HCT116 (cell line): ENCODE measurements around the gene PLCB1. TPM values are rescaled to one million over a fixed set of nuclear protein-coding genes. Genes with fewer than 3 reads are reported as not detected.

Experiments used
- ATAC-seq: fragments of 200-7000 bp; cut with Tn5 transposase; 2 replicates; pipeline ENCODE4 v1.9.1; 2020; ENCODE audit warnings: mild to moderate bottlenecking, moderate library complexity
- BruUV-seq: library from RNA; stranded (reverse); fragments of 400-500 nt; replicated peaks from 2 replicates; lab custom pipeline; 2021; lab: Mats Ljungman, UMichigan
- CTCF ChIA-PET: fragments of 300-600 bp; sonication (Branson Sonifier 250); formaldehyde crosslinking; loops from one replicate; lab custom pipeline; 2021; ENCODE audit warnings: antibody characterized with exemption; lab: Charles Lee
- POLR2A ChIA-PET: fragments of 300-600, 350-600 bp; sonication (Branson Sonifier 250); formaldehyde crosslinking; loops from one replicate; lab custom pipeline; 2021; ENCODE audit warnings: antibody characterized with exemption; lab: Charles Lee
- RAD21 ChIA-PET, 2 experiments: fragments of 300-600 bp; sonication (Branson Sonifier 250); formaldehyde crosslinking; loops; one replicate each; lab custom pipeline; 2023; ENCODE audit warnings: low total read pairs in 2 of 2; ENCODE audit not compliant: uncharacterized antibody in 2 of 2, unreplicated experiment in 2 of 2, low non-redundant PET in 1 of 2; lab: Charles Lee
- DNase-seq: peaks from one replicate; pipeline ENCODE4 v3.0.0-alpha.2; 2010; ENCODE audit warnings: low read depth, low spot score
- H2AFZ ChIP-seq: fragments of 200-600 bp; shearing (Covaris generic), sonication (generic); 2 replicates; pipeline ENCODE4 v1.6.1; 2017; ENCODE audit warnings: low read depth, mixed run types, mixed read lengths, antibody characterized with exemption, low read length; ENCODE audit not compliant: poor library complexity, severe bottlenecking
- H3K27ac ChIP-seq: 2 replicates; pipeline ENCODE4 v1.5.1; 2012; ENCODE audit warnings: low read depth, low read length
- H3K27me3 ChIP-seq: fragments of 200-600 bp; sonication (generic); 2 replicates; pipeline ENCODE4 v1.6.1; 2016; ENCODE audit warnings: mixed run types, low read length, mixed read lengths; ENCODE audit not compliant: insufficient read depth
- H3K36me3 ChIP-seq, 2 experiments: fragments of 200-500 bp in 1 of 2; fragments of 200-600 bp in 1 of 2; sonication (Bioruptor generic) in 1 of 2; sonication (generic) in 1 of 2; 2 replicates each; pipeline versions ENCODE4 v1.5.1 to v1.6.1; 2014 to 2016; ENCODE audit warnings: low read length in 2 of 2, inconsistent platforms in 1 of 2, mixed read lengths in 1 of 2, mixed run types in 1 of 2; ENCODE audit not compliant: insufficient read depth in 2 of 2, control insufficient read depth in 1 of 2
- H3K4me1 ChIP-seq, 2 experiments: fragments of 200-600 bp in 1 of 2; sonication (generic) in 1 of 2; 2 replicates each; pipeline versions ENCODE4 v1.5.1 to v1.6.1; 2012 to 2017; ENCODE audit warnings: low read length in 2 of 2, inconsistent platforms in 1 of 2, mild to moderate bottlenecking in 1 of 2, mixed read lengths in 1 of 2, mixed run types in 1 of 2, moderate library complexity in 1 of 2; ENCODE audit not compliant: insufficient read depth in 2 of 2, control insufficient read depth in 1 of 2
- H3K4me2 ChIP-seq: fragments of 200-600 bp; sonication (generic); 2 replicates; pipeline ENCODE4 v1.6.1; 2017; ENCODE audit warnings: mixed run types, low read length, mixed read lengths
- H3K4me3 ChIP-seq, 2 experiments: fragments of 200-600 bp in 1 of 2; sonication (generic) in 1 of 2; replicated peaks in 1 of 2; 2 replicates each; pipeline ENCODE4 v1.5.1; 2011 to 2016; ENCODE audit warnings: low read length in 2 of 2, control low read depth in 1 of 2, low read depth in 1 of 2, mild to moderate bottlenecking in 1 of 2, mixed read lengths in 1 of 2, mixed run types in 1 of 2
- H3K79me2 ChIP-seq: fragments of 200-600 bp; sonication (generic); 2 replicates; pipeline ENCODE4 v1.6.1; 2017; ENCODE audit warnings: mild to moderate bottlenecking, mixed run types, low read length, moderate library complexity, mixed read lengths; ENCODE audit not compliant: insufficient read depth
- H3K9ac ChIP-seq: fragments of 200-600 bp; sonication (generic); 2 replicates; pipeline ENCODE4 v1.6.1; 2016; ENCODE audit warnings: low read length, mixed read lengths
- H3K9me2 ChIP-seq: fragments of 200-600 bp; sonication (generic), shearing (Covaris generic); 2 replicates; pipeline ENCODE4 v1.6.1; 2017; ENCODE audit warnings: mixed run types, mild to moderate bottlenecking, moderate library complexity; ENCODE audit not compliant: insufficient read depth
- H3K9me3 ChIP-seq, 2 experiments: fragments of 200-500 bp in 1 of 2; fragments of 200-600 bp in 1 of 2; sonication (Bioruptor generic) in 1 of 2; sonication (generic) in 1 of 2; 2 replicates each; pipeline ENCODE4 v1.6.1; 2014 to 2017; ENCODE audit warnings: low read length in 2 of 2, mixed read lengths in 2 of 2, inconsistent platforms in 1 of 2, low read depth in 1 of 2, mild to moderate bottlenecking in 1 of 2, mixed run types in 1 of 2, moderate library complexity in 1 of 2; ENCODE audit not compliant: control insufficient read depth in 1 of 2, insufficient read depth in 1 of 2
- H4K20me1 ChIP-seq: fragments of 200-600 bp; sonication (generic), shearing (Covaris generic); 2 replicates; pipeline ENCODE4 v1.6.1; 2017; ENCODE audit warnings: mixed run types, mild to moderate bottlenecking, moderate library complexity; ENCODE audit not compliant: insufficient read depth
- CEBPB ChIP-seq: IDR thresholded peaks from 2 replicates; pipeline ENCODE4 v1.6.1; 2012; ENCODE audit warnings: low read depth
- EZH2phosphoT487 ChIP-seq: fragments of 200-600 bp; IDR thresholded peaks from 2 replicates; pipeline ENCODE4 v1.6.1; 2018; ENCODE audit warnings: antibody characterized with exemption, borderline replicate concordance
- SIN3A ChIP-seq: IDR thresholded peaks from 2 replicates; pipeline ENCODE4 v1.6.1; 2012; ENCODE audit warnings: low read depth
- SP1 ChIP-seq: IDR thresholded peaks from 2 replicates; pipeline ENCODE4 v1.6.1; 2012; ENCODE audit warnings: low read depth
- SRF ChIP-seq: IDR thresholded peaks from 2 replicates; pipeline ENCODE4 v1.6.1; 2012; ENCODE audit warnings: low read depth
- YY1 ChIP-seq: IDR thresholded peaks from 2 replicates; pipeline ENCODE4 v1.6.1; 2011; ENCODE audit warnings: low read length, low read depth, moderate library complexity, mild to moderate bottlenecking; ENCODE audit not compliant: insufficient replicate concordance; ENCODE audit errors: extremely low read depth
- intact Hi-C: fragments of 100-400 bp; cut with micrococcal nuclease; formaldehyde crosslinking; loops from 2 replicates; pipeline ENCODE4 v1.10.0; 2022
- total RNA-seq: library from RNA; stranded (reverse); gene quantifications from one replicate; pipeline ENCODE4 v1.2.1, GENCODE V29; 2021; ENCODE audit not compliant: unreplicated experiment

PLCB1 gene
- total RNA-seq, 1 experiment from 2014 or later = 15.8 TPM

- Histone ChIP-seq H3K4me3 (no peak overlapping the region), H2AFZ (no peak overlapping the region), H3K79me2 (no peaks in the 10 kb centered on the region), H3K9ac (no peak overlapping the region), H3K4me2 (no peak overlapping the region), H3K27ac (no peak overlapping the region), H3K36me3 (no peaks in the 10 kb centered on the region), H3K9me3 (no peaks in the 10 kb centered on the region), H4K20me1 (no peaks in the 10 kb centered on the region), H3K27me3 (no peaks in the 10 kb centered on the region), H3K9me2 (no peaks in the 10 kb centered on the region; the same call in 1 of the 2 replicates), H3K4me1 (no peaks in the 10 kb centered on the region)
- no peak for DNase-seq
- intact Hi-C loops = no loop called here
- TF ChIP-seq YY1 = no peak
- ChIA-PET CTCF (no interaction called here), RAD21 (no interaction called here), POLR2A (no interaction called here)
- BruUV-seq = no TSS peak
- no peak for ATAC-seq
Observed at GRCh38 chr20:8870652-8871051, 738.6 kb downstream of the PLCB1 start.

GRCh38 chr20:8874437-8874836 is 742.4 kb downstream of the PLCB1 start:
- H3K9me3 ChIP-seq = no peaks in the 10 kb centered on the region
- RAD21 ChIA-PET = no interaction called here
- CTCF ChIA-PET = no interaction called here

More at GRCh38 chr20:8874437-8874836, 742.4 kb downstream of the PLCB1 start:
- DNase-seq (no peak), ATAC-seq (no peak)
- Histone ChIP-seq H3K79me2 (no peaks in the 10 kb centered on the region), H4K20me1 (no peaks in the 10 kb centered on the region), H3K27me3 (no peaks in the 10 kb centered on the region), H3K9ac (no peak overlapping the region), H3K36me3 (no peaks in the 10 kb centered on the region), H3K27ac (no peak overlapping the region), H3K4me1 (no peaks in the 10 kb centered on the region), H3K9me2 (no peaks in the 10 kb centered on the region; the same call in 1 of the 2 replicates), H2AFZ (no peak overlapping the region), H3K4me2 (no peak overlapping the region), H3K4me3 (no peak overlapping the region)
- no TSS peak for BruUV-seq
- intact Hi-C loops = no loop called here
- TF ChIP-seq SIN3A (no peak), SP1 (no peak), CEBPB (no peak), SRF (no peak), EZH2phosphoT487 (no peak)
- POLR2A ChIA-PET = no interaction called here
